ENCODE results near the gene STT3A. TPM values are rescaled to one million over a fixed set of nuclear protein-coding genes. Genes with fewer than 3 reads are reported as not detected.

The STT3A gene
- total and polyA plus RNA-seq, 2 experiments from 2014 or later, result 91.7 to 156 TPM

GRCh38 chr11:125671561-125671960 lies 78.9 kb downstream of the STT3A start:
- ATAC-seq, result no peak
- peaks cover 27% of the 10 kb centered on the region for H3K36me3 Mint-ChIP-seq (ENCODE audit: low read depth)

More at GRCh38 chr11:125671561-125671960, 78.9 kb downstream of the STT3A start:
- no peak overlapping the region for H3K4me2 ChIP-seq
- no peaks in the 10 kb centered on the region for H3K27me3 ChIP-seq (ENCODE audit: insufficient read depth)
- Mint-ChIP-seq H3K4me3 (no peak overlapping the region), H3K9me3 (no peaks in the 10 kb centered on the region; the same call in 2 of the 3 replicates), H3K27ac (no peak overlapping the region), H3K27me3 (ENCODE audit: insufficient read depth, low read depth, poor library complexity) (no peaks in the 10 kb centered on the region), H3K4me1 (no peaks in the 10 kb centered on the region)
- peaks cover 4% of the 10 kb centered on the region for H4K20me1 ChIP-seq (replicated peaks; ENCODE audit: insufficient read depth)
- H3F3A ChIP-seq (replicated peaks; ENCODE audit: low read depth), result no peaks in the 10 kb centered on the region
- no peak for DNase-seq (ENCODE audit: low spot score)
- peaks cover 14% of the 10 kb centered on the region; the same call in 1 of the 2 replicates for H3K36me3 ChIP-seq (ENCODE audit: insufficient read depth)
- no peak overlapping the region for H3K4me3 ChIP-seq
- no peak for TF ChIP-seq STAT1 (IDR thresholded peaks at IDR 0.05; ENCODE audit: unreplicated experiment)
- TF ChIP-seq EZH2phosphoT487 (IDR thresholded peaks at IDR 0.05; ENCODE audit: unreplicated experiment), result no peak
- no peak for TF ChIP-seq JUNB (IDR thresholded peaks at IDR 0.05; ENCODE audit: unreplicated experiment)
- TF ChIP-seq, protein P1, sequence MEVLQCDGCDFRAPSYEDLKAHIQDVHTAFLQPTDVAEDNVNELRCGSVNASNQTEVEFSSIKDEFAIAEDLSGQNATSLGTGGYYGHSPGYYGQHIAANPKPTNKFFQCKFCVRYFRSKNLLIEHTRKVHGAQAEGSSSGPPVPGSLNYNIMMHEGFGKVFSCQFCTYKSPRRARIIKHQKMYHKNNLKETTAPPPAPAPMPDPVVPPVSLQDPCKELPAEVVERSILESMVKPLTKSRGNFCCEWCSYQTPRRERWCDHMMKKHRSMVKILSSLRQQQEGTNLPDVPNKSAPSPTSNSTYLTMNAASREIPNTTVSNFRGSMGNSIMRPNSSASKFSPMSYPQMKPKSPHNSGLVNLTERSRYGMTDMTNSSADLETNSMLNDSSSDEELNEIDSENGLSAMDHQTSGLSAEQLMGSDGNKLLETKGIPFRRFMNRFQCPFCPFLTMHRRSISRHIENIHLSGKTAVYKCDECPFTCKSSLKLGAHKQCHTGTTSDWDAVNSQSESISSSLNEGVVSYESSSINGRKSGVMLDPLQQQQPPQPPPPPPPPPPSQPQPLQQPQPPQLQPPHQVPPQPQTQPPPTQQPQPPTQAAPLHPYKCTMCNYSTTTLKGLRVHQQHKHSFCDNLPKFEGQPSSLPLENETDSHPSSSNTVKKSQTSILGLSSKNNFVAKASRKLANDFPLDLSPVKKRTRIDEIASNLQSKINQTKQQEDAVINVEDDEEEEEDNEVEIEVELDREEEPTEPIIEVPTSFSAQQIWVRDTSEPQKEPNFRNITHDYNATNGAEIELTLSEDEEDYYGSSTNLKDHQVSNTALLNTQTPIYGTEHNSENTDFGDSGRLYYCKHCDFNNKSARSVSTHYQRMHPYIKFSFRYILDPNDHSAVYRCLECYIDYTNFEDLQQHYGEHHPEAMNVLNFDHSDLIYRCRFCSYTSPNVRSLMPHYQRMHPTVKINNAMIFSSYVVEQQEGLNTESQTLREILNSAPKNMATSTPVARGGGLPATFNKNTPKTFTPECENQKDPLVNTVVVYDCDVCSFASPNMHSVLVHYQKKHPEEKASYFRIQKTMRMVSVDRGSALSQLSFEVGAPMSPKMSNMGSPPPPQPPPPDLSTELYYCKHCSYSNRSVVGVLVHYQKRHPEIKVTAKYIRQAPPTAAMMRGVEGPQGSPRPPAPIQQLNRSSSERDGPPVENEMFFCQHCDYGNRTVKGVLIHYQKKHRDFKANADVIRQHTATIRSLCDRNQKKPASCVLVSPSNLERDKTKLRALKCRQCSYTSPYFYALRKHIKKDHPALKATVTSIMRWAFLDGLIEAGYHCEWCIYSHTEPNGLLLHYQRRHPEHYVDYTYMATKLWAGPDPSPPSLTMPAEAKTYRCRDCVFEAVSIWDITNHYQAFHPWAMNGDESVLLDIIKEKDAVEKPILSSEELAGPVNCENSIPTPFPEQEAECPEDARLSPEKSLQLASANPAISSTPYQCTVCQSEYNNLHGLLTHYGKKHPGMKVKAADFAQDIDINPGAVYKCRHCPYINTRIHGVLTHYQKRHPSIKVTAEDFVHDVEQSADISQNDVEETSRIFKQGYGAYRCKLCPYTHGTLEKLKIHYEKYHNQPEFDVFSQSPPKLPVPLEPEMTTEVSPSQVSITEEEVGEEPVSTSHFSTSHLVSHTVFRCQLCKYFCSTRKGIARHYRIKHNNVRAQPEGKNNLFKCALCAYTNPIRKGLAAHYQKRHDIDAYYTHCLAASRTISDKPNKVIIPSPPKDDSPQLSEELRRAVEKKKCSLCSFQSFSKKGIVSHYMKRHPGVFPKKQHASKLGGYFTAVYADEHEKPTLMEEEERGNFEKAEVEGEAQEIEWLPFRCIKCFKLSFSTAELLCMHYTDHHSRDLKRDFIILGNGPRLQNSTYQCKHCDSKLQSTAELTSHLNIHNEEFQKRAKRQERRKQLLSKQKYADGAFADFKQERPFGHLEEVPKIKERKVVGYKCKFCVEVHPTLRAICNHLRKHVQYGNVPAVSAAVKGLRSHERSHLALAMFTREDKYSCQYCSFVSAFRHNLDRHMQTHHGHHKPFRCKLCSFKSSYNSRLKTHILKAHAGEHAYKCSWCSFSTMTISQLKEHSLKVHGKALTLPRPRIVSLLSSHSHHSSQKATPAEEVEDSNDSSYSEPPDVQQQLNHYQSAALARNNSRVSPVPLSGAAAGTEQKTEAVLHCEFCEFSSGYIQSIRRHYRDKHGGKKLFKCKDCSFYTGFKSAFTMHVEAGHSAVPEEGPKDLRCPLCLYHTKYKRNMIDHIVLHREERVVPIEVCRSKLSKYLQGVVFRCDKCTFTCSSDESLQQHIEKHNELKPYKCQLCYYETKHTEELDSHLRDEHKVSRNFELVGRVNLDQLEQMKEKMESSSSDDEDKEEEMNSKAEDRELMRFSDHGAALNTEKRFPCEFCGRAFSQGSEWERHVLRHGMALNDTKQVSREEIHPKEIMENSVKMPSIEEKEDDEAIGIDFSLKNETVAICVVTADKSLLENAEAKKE (CRISPR knock-in tag; IDR thresholded peaks at IDR 0.05), result no peak
- no peak for TF ChIP-seq CTCF (conservative IDR thresholded peaks at IDR 0.05; ENCODE audit: low read depth in 2 of 2)
- TF ChIP-seq ETS1 (IDR thresholded peaks at IDR 0.05), result no peak
- no peak for TF ChIP-seq EZH2 (IDR thresholded peaks at IDR 0.05; ENCODE audit: low read depth, unreplicated experiment)
- no peak for TF ChIP-seq POLR2AphosphoS5 (IDR thresholded peaks at IDR 0.05; ENCODE audit: low read depth)
- no peak for TF ChIP-seq ZNF114 (CRISPR knock-in tag; IDR thresholded peaks at IDR 0.05)
- no peak for TF ChIP-seq ZNF331 (CRISPR knock-in tag; IDR thresholded peaks at IDR 0.05; ENCODE audit: low read depth)
- TF ChIP-seq NANOG (IDR thresholded peaks at IDR 0.05; ENCODE audit: borderline replicate concordance), result no peak
- peaks cover 15% of the 10 kb centered on the region for H3K79me2 ChIP-seq (replicated peaks; ENCODE audit: insufficient read depth)
- no peaks in the 10 kb centered on the region for H3K4me1 ChIP-seq (ENCODE audit: insufficient read depth)
- no peak overlapping the region for H2AFZ ChIP-seq
- no peak overlapping the region for H3K27ac ChIP-seq (ENCODE audit: low read depth)
- no peaks in the 10 kb centered on the region for H3K9me2 ChIP-seq (ENCODE audit: insufficient read depth)

Measured in GM23338 (cell line).